Activated CD4-positive, alpha-beta T cell treated with anti-CD3 and anti-CD28 coated beads for 1 hour (primary cell): ENCODE results near the gene GPR146.

Experiments
- DNase-seq: peaks from one replicate; pipeline ENCODE4 v3.0.0-alpha.2; 2020

The GPR146 gene

GRCh38 chr7:1045069-1046063 lies 1.0 kb downstream of the GPR146 start:
- DNase-seq: no peak

GRCh38 chr7:1046722-1047679 lies 2.7 kb downstream of the GPR146 start:
- peak; percentile 35 for DNase-seq

GRCh38 chr7:1049006-1049741 lies 4.8 kb downstream of the GPR146 start:
- DNase-seq: no peak

- no peak for DNase-seq
These were observed 5.5 kb downstream of the GPR146 start for GRCh38 chr7:1049801-1050200.

- no peak for DNase-seq
These were observed 6.0 kb downstream of the GPR146 start for GRCh38 chr7:1050254-1050906.

GRCh38 chr7:1050956-1051690 lies 6.8 kb downstream of the GPR146 start:
- no peak for DNase-seq

- DNase-seq: no peak
These were observed 7.9 kb downstream of the GPR146 start for GRCh38 chr7:1052031-1052818.

GRCh38 chr7:1053002-1053411 lies 8.7 kb downstream of the GPR146 start:
- DNase-seq: no peak

- no peak for DNase-seq
These were observed 9.5 kb downstream of the GPR146 start for GRCh38 chr7:1053816-1054370.

GRCh38 chr7:1054438-1054837 lies 10.1 kb downstream of the GPR146 start:
- DNase-seq: no peak

- peak; percentile 44 for DNase-seq
These were observed 10.6 kb downstream of the GPR146 start for GRCh38 chr7:1054861-1055450.

- no peak for DNase-seq
These were observed 11.2 kb downstream of the GPR146 start for GRCh38 chr7:1055491-1055955.

- DNase-seq: no peak
These were observed 11.8 kb downstream of the GPR146 start for GRCh38 chr7:1055956-1056784.

GRCh38 chr7:1056785-1057410 lies 12.6 kb downstream of the GPR146 start:
- no peak for DNase-seq

GRCh38 chr7:1057416-1058291 lies 13.3 kb downstream of the GPR146 start:
- DNase-seq: no peak

GRCh38 chr7:1058311-1058710 lies 14.0 kb downstream of the GPR146 start:
- DNase-seq: no peak

GRCh38 chr7:1058821-1059199 lies 14.5 kb downstream of the GPR146 start:
- no peak for DNase-seq
